GM12892 (cell line): ENCODE data around the gene CKS1B.

Experiments
- DNase-seq: peaks from one replicate; pipeline ENCODE4 v3.0.0; 2011; ENCODE audit not compliant: insufficient read length
- FAIRE-seq: peaks from 2 replicates; lab custom pipeline; 2011; peaks lifted over from hg19 to GRCh38; lab: Jason Lieb, UNC
- POLR2A ChIP-seq: IDR thresholded peaks from 2 replicates; pipeline ENCODE4 v1.6.1; 2011; ENCODE audit warnings: low read depth, low read length, control low read depth
- POLR2AphosphoS5 ChIP-seq: IDR thresholded peaks from 2 replicates; pipeline ENCODE4 v1.6.1; 2011; ENCODE audit warnings: low read depth, low read length, control low read depth
- TAF1 ChIP-seq: IDR thresholded peaks from 2 replicates; pipeline ENCODE4 v1.6.1; 2011; ENCODE audit warnings: low read depth, mild to moderate bottlenecking, control low read depth, low read length, borderline replicate concordance

CKS1B gene

DNA sequence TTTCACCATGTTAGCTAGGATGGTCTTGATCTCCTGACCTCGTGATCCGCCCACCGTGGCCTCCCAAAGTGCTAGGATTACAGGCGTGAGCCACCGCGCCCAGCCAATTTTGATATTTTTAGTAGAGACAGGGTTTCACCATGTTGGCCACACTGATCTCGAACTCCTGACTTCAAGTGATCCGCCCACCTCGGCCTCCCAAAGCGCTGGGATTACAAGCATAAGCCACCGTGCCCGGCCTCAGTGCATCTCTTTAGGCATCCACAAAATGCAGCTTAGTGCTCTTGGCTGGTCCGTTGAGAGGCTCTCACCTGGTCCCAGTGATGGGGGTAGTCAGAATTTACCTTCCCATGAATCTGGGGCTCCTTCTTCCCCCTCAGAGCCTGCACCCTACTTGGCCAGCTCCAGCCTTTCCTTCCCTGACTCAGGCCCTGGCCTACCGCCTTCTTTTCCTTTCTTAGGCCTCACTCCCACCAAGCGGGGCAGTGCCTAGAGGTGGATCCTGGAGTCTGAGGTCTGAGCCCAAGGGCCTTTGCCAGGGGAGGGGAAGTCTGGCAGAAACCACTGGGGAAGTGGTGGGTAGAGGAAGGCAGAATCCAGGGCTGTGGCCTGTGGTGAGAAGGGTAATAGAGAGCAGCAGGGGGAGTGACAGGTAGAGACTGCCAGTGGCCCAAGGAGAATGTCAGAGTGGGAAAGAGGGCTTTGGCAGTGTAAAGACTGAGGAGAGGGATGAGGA is 22.7 kb downstream of the CKS1B start:
- DNase-seq, result no peak
- TF ChIP-seq POLR2A (no peak), POLR2AphosphoS5 (no peak), TAF1 (no peak)
- no peak for FAIRE-seq

- DNase-seq, result no peak
Measured at GRCh38 chr1:154998201-154998780, 23.8 kb downstream of the CKS1B start.

DNA sequence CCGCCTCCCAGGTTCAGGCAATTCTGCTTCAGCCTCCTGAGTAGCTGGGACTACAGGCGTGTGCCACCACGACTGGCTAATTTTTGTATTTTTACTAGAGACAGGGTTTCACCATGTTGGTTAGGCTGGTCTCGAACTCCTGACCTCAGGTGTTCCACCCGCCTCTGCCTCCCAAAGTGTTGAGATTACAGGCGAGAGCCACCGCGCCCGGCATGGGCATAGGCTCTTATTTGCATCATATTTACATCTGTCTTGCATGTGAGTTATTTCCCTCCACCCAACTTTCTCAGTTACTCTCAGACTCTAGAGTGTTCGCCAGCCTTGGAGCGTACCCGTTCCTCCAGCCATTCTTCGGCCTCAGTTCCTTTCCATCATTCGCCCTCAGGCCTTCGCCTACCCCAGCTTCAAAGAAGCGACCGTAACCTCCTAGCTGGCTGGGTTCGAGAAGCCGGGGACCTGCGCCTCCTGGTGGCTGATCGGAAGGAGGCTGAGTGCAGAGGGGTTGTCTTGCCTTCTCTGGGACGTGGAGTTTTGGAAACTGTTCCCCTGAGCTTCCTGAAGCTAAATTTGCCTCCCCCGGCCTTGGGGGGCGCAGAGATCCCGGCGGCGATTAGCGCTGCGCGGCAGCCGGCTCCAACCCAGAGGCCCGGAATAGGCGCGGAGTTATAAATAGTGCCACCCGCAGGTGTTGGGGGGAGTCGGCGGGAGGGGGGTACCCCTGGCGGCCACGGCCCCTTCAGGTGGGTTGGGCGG is 24.5 kb downstream of the CKS1B start:
- DNase-seq (peak; percentile 79), FAIRE-seq (peak; percentile 79)
- TF ChIP-seq POLR2A (peak; percentile 81), TAF1 (peak; percentile 67; the same call in 1 of the 2 replicates), POLR2AphosphoS5 (no peak; the same call in 1 of the 2 replicates)

More at GRCh38 chr1:154998201-154998780, 23.8 kb downstream of the CKS1B start:
- FAIRE-seq, result no peak
- TF ChIP-seq TAF1, result no peak
- TF ChIP-seq POLR2A, result no peak
- no peak for TF ChIP-seq POLR2AphosphoS5

DNA sequence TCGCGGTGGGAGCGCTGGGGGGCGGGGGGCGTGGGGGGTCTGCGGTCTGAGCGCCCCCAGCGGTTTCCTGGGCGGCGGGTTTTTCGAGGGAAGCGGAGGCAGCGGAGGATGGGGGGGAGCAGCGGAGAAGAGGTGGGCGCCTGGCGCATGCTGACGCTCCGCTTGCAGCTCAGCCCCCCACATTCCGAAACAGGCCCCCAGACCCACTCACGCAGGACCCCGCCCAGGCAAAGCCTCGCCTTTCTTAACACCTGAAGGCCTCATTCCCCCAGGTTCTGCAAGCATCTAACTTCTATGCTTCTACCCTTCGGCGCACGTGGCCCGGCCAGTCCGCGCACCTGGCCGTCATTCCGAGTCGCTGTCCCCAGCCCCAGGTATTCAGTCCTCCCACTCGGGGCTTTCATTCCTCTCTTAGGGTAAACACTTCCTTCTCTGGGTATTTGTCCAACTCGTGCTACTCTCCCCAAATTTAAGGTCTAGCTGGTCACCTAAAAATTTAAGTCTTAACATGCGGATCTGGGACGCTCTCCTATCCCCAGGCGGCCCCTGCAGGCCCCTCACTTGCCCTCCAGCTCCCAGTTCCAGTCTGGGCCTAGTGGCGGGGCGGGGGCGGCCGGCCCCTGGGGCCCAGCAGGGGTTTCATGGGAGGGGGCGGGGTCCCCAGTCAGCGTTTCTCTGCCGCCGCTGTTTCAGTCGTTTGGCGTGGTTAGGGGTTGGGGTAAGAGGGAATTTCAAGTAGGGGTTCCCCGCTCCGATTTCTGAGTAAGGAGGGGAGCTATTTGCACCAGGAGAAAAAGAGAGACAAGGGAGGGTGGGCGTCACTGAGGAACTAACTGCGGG is 25.3 kb downstream of the CKS1B start:
- FAIRE-seq, result peak; percentile 66
- DNase-seq, result no peak
- TF ChIP-seq POLR2A (0 out of 2 replicates have a peak, but pooled peaks have one; percentile 50), TAF1 (no peak), POLR2AphosphoS5 (no peak)

DNA sequence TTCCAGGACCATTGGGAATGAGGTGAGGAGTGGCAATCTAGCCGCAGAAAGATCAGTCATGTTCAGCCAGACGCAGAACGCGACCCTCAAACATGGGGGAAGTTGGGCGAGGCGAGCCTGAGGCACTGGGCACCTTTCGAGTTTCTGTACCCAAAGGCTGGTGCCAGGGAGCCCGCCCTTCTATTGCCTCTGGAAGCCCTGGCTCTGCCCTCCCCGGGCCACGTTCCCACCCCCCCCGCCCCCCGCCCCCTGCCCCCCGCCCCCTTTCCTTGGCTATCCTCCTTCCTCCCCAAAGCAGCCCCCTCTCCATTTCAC is 25.9 kb downstream of the CKS1B start:
- DNase-seq (no peak), FAIRE-seq (no peak)
- no peak for TF ChIP-seq POLR2A
- TF ChIP-seq POLR2AphosphoS5, result no peak
- no peak for TF ChIP-seq TAF1

GRCh38 chr1:155000726-155001424 is 26.4 kb downstream of the CKS1B start:
- DNase-seq (peak; percentile 85), FAIRE-seq (peak; percentile 92)
- TF ChIP-seq POLR2A (peak; percentile 29; the same call in 1 of the 2 replicates), POLR2AphosphoS5 (no peak), TAF1 (0 out of 2 replicates have a peak, but pooled peaks have one; percentile 48)

DNA sequence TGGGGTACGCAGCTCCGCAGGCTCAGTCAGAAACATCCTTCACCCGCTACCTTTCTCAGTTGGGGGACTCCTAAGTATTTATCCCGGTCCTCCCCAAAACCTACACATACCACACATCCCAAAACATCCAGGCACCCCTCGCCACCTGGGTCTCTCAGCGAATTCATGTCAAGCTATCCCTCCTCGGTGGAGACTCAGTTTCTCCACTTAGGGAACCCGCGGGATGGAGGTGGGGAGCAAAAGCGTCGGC is 26.9 kb downstream of the CKS1B start:
- peak; percentile 33 for FAIRE-seq
- TF ChIP-seq TAF1 (no peak), POLR2AphosphoS5 (no peak), POLR2A (no peak)
- DNase-seq, result no peak

GRCh38 chr1:155001675-155002463 is 27.4 kb downstream of the CKS1B start:
- TF ChIP-seq POLR2AphosphoS5 (no peak), TAF1 (no peak), POLR2A (no peak)
- DNase-seq, result peak; percentile 98
- peak; percentile 99 for FAIRE-seq

- DNase-seq, result no peak
- FAIRE-seq, result no peak
- TF ChIP-seq POLR2A (no peak), POLR2AphosphoS5 (no peak), TAF1 (no peak)
Measured at GRCh38 chr1:155002464-155003226, 28.2 kb downstream of the CKS1B start, which contains the start of gene ZBTB7B. TSS of gene ZBTB7B (plus strand) at chr1:155002802. CDS start at chr1:155014661, 11,859 bp downstream.
